HG03520 (cell line): ENCODE results near the gene CST4.
"Not testable (repeated sequence)": the region's sequence is repeated elsewhere in the genome, so short reads cannot be mapped to it uniquely, and the experiment has no call there.

ENCODE experiments used
- ATAC-seq: cut with Tn5 transposase; IDR thresholded peaks from one replicate; pipeline ENCODE4 v1.9.1; 2021; ENCODE audit warnings: mild to moderate bottlenecking, moderate library complexity; ENCODE audit not compliant: unreplicated experiment

The CST4 gene, protein sequence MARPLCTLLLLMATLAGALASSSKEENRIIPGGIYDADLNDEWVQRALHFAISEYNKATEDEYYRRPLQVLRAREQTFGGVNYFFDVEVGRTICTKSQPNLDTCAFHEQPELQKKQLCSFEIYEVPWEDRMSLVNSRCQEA

GRCh38 chr20:23688684-23689398 is at the start of gene CST4:
TSS of gene CST4 (minus strand) at chr20:23689038. CDS start at chr20:23688969, 69 bp downstream.
- ATAC-seq: not testable (repeated sequence)

- ATAC-seq: not testable (repeated sequence)
Measured at GRCh38 chr20:23735391-23735790, 46.6 kb upstream of the CST4 start.

- ATAC-seq: not testable (repeated sequence)
Measured at GRCh38 chr20:23734949-23735348, 46.1 kb upstream of the CST4 start.

GRCh38 chr20:23734440-23734839 is 45.6 kb upstream of the CST4 start:
- ATAC-seq: not testable (repeated sequence)

GRCh38 chr20:23727016-23727415 is 38.2 kb upstream of the CST4 start:
- ATAC-seq: no peak

DNA sequence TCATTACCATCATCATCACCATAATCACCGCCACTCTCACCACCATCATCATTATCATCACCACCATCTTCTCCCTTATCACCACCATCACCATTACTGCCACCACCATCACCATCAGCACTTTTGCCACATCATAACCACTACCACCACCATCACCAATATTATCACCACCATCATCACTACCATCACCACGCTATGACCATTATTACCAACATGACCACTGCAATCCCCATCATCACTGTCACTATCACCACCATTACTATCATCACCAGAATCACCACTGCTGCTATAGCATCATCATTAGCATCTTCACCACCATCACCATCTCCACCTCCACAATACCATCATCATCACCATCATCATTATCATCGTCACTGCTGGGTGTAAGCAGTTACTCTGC is 36.3 kb upstream of the CST4 start:
- no peak for ATAC-seq

- ATAC-seq: peak; percentile 72
Measured at GRCh38 chr20:23723659-23724307, 34.9 kb upstream of the CST4 start.

DNA sequence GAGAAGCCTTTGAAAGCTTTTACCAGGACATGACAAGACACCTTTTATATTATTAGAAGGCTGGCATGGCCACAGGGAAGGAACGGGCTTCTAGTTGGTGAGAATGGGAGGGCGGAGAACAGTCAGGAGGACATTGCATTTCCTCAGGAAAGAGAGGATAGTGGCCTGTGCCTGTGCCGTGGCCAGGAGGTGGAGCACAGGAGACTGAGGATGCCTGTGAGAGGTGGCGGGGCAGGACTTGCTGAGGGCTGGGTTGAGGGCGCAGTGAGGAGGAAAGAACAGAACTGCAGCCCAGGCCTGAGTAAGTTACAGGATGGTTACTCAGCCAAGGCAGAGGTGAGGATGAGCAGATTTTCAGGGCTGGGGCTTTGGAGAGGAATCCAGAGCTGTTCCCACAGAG is 34.0 kb upstream of the CST4 start:
- not testable (repeated sequence) for ATAC-seq

GRCh38 chr20:23721962-23722361 is 33.1 kb upstream of the CST4 start:
- no peak for ATAC-seq

GRCh38 chr20:23719351-23719750 is 30.5 kb upstream of the CST4 start:
- ATAC-seq: not testable (repeated sequence)

- ATAC-seq: not testable (repeated sequence)
Measured at GRCh38 chr20:23711778-23712177, 22.9 kb upstream of the CST4 start.

DNA sequence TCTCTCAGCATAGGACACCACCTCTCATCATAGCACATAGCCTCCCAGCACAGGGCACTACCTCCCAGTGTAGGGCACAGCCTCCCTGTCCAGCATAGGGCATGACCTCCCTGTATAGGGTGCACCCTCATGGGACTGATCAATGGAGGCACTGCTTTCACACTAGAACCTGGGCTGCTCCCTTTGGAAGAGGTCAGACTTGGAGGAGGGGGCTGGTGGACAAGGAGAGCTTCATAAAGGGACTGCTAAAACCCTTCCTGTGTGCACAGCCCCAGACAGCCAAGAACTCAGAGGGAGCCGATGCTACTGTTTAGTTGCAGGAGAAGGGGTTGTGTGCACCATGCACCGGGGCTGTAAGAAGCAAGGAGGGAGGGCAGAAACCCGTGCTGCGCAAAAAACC is 21.9 kb upstream of the CST4 start:
- no peak for ATAC-seq

GRCh38 chr20:23705895-23706294 is 17.1 kb upstream of the CST4 start:
- no peak for ATAC-seq

DNA sequence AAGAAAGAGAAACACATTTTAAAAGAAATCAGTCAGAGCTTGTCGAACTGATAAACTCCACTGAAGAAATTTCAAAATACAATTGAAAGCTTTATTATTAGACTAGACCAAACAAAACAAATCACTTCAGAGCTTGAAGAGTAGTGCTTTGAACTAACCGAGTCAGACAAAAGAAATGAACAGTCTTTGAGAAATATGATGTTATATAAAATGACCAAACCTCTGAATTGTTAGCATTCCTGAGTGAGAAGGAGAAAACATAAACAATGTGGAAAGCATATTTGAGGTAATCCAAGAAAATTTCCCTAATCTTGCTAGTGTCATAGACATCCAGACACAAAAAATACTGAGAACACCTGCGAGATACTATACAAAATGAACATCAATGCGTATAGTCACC is 13.2 kb upstream of the CST4 start:
- no peak for ATAC-seq

GRCh38 chr20:23700931-23701330 is 12.1 kb upstream of the CST4 start:
- ATAC-seq: no peak

DNA sequence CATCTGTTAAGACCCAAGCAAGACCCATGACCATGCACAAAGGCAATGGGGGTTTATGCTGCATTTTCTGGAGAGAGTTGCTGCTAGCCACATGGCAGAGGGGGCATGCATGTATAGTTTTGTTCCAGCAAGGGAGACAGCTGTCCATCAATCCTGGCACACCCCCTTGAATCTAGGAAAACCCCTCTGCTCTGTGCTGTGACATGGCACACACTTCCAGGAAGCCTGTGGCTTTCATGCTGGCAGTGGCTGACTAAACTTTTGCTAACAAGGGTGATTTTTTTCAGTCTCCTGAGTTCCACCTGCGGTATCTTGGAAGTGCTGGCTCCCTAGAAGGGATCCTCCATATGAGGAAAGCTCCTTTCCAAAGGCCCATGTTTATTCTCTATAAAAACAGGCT is 9.1 kb upstream of the CST4 start:
- no peak for ATAC-seq

DNA sequence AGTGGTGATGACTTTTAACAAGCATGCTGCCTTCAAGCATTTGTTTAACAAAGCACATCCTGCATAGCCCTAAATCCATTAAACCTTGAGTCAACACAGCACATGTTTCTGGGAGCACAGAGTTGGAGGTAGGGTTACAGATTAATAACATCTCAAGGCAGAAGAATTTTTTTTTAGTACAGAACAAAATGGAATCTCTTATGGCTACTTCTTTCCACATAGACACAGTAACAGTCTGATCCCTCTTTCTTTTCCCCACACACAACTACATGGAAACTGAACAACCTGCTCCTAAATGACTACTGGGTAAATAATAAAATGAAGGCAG is 6.2 kb upstream of the CST4 start:
- not testable (repeated sequence) for ATAC-seq

- ATAC-seq: not testable (repeated sequence)
Measured at GRCh38 chr20:23694178-23695067, 5.6 kb upstream of the CST4 start.

DNA sequence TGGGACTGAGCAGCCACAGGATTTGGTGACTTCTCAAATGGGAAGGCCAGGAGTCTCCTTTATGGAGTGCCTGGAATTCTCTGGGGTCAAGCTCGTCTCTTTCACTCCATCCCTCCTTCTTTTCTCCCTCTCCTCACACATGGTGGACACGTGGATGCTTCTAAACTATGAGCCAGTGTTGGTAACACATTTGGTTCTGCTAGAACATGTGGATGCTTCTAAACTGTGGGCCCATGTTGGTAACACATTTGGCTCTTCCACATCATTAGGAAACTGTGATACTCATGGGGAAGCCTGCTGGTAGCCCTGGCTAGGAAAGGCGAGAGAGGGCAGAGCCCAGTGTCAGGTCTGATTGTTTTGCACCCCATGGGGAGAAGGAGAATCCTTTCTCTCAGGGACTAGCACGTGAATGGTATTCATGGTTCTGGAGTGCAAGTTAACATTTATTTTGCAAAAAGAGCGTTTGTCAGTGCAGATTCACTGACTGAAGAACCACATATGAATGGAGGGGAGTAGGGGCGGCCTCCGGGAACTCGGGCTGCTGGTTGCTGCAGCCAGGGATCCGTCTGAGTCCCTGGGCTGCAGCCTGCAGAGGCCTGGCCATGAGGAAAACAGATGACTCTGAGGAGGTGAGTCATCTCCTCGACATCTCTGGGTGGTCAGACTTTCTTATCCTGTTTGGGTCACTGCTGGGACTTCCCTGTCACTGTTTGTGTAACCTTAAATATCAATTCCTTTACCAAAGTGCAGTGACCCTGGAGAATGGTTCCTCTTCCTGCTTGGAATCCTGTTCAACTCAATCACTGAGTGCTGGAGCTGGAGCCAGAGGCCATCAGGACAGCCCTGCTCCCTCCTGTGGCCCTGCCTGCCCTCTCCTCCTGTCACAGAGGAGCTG is 4.1 kb upstream of the CST4 start:
- ATAC-seq: not testable (repeated sequence)

DNA sequence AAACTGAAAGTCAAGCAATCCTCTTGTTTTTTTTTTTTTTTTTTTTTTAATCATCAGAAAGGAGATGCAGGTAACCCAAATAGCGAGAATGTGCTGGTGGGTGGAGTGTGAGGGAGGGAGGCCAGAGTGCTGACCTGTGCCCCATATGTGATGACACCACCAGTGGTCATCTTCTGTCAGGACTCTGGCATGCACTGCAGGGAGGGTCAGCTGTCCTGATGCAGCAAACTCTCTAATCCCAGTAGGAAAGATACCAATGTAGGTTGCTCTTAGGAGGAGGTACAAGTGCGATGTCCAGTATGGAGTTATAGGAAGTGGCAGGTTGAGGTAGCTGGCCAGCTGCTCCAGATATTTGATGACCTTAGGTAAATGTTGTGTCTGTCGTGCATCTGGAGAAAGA is 2.8 kb upstream of the CST4 start:
- no peak for ATAC-seq
